GM19468 (cell line): ENCODE data around the gene DIP2B.
"Not testable (repeated sequence)": the region's sequence is repeated elsewhere in the genome, so short reads cannot be mapped to it uniquely, and the experiment has no call there.

ENCODE experiments used
- ATAC-seq: cut with Tn5 transposase; IDR thresholded peaks from one replicate; pipeline ENCODE4 v1.9.1; 2021; ENCODE audit warnings: mild to moderate bottlenecking, moderate library complexity, moderate number of reproducible peaks; ENCODE audit not compliant: unreplicated experiment; ENCODE audit errors: extremely low read depth

DIP2B gene

GRCh38 chr12:50504798-50505674 lies at the start of gene DIP2B:
TSS of gene DIP2B (plus strand) at chr12:50504985. CDS start at chr12:50505141, 156 bp downstream.
- no peak for ATAC-seq

GRCh38 chr12:50458606-50459005 lies 46.2 kb upstream of the DIP2B start:
- no peak for ATAC-seq

GRCh38 chr12:50467439-50467838 lies 37.3 kb upstream of the DIP2B start:
- no peak for ATAC-seq

- ATAC-seq = no peak
These were observed 27.4 kb upstream of the DIP2B start for GRCh38 chr12:50477241-50477832.

- ATAC-seq = no peak
These were observed 22.2 kb upstream of the DIP2B start for GRCh38 chr12:50482571-50482970.

GRCh38 chr12:50483488-50483887 lies 21.3 kb upstream of the DIP2B start:
- ATAC-seq = no peak

GRCh38 chr12:50488801-50489200 lies 16.0 kb upstream of the DIP2B start:
- ATAC-seq = no peak

- not testable (repeated sequence) for ATAC-seq
These were observed 6.7 kb upstream of the DIP2B start for GRCh38 chr12:50498119-50498518.

GRCh38 chr12:50505675-50506530 lies 1.1 kb downstream of the DIP2B start:
- ATAC-seq = no peak

GRCh38 chr12:50506753-50507473 lies 2.1 kb downstream of the DIP2B start:
- no peak for ATAC-seq

- ATAC-seq = no peak
These were observed 2.7 kb downstream of the DIP2B start for GRCh38 chr12:50507474-50507838.

- ATAC-seq = no peak
These were observed 3.1 kb downstream of the DIP2B start for GRCh38 chr12:50507930-50508329.

- ATAC-seq = no peak
These were observed 3.6 kb downstream of the DIP2B start for GRCh38 chr12:50508414-50508813.

GRCh38 chr12:50508970-50509663 lies 4.3 kb downstream of the DIP2B start:
- no peak for ATAC-seq

GRCh38 chr12:50514526-50515276 lies 9.9 kb downstream of the DIP2B start:
- no peak for ATAC-seq

- no peak for ATAC-seq
These were observed 10.8 kb downstream of the DIP2B start for GRCh38 chr12:50515587-50515986.

- peak; percentile 46 for ATAC-seq
These were observed 12.8 kb downstream of the DIP2B start for GRCh38 chr12:50517421-50518048.

- ATAC-seq = no peak
These were observed 13.3 kb downstream of the DIP2B start for GRCh38 chr12:50518090-50518489.
